Calu3 (cell line): Measurements from ENCODE around the gene RAD50. TPM values are rescaled to one million over a fixed set of nuclear protein-coding genes. Genes with fewer than 3 reads are reported as not detected.

Experiments used
- BruUV-seq: library from RNA; stranded (reverse); fragments of 400-500 nt; replicated peaks from 2 replicates; lab custom pipeline; 2021; lab: Mats Ljungman, UMichigan
- CTCF ChIA-PET: fragments of 300-600 bp; sonication (Branson Sonifier 250); formaldehyde crosslinking; loops from one replicate; lab custom pipeline; 2022; ENCODE audit warnings: antibody characterized with exemption; lab: Charles Lee
- DNase-seq: peaks from one replicate; pipeline ENCODE4 v3.0.0; 2022
- H3K27ac Mint-ChIP-seq: one replicate; pipeline ENCODE4 v1.8.0; 2022; ENCODE audit warnings: mixed read lengths; ENCODE audit not compliant: unreplicated experiment
- H3K27me3 Mint-ChIP-seq: one replicate; pipeline ENCODE4 v1.8.0; 2022; ENCODE audit warnings: mixed read lengths; ENCODE audit not compliant: unreplicated experiment
- H3K36me3 Mint-ChIP-seq: one replicate; pipeline ENCODE4 v1.8.0; 2022; ENCODE audit warnings: mild to moderate bottlenecking, moderate library complexity, mixed read lengths; ENCODE audit not compliant: insufficient read depth, unreplicated experiment
- H3K4me1 Mint-ChIP-seq: one replicate; pipeline ENCODE4 v1.8.0; 2022; ENCODE audit warnings: mild to moderate bottlenecking, low read depth, mixed read lengths; ENCODE audit not compliant: unreplicated experiment
- H3K4me3 Mint-ChIP-seq: one replicate; pipeline ENCODE4 v1.8.0; 2022; ENCODE audit warnings: mild to moderate bottlenecking, low read depth, moderate library complexity, mixed read lengths; ENCODE audit not compliant: unreplicated experiment
- H3K9me3 Mint-ChIP-seq: one replicate; pipeline ENCODE4 v1.8.0; 2022; ENCODE audit warnings: low read depth, mixed read lengths; ENCODE audit not compliant: unreplicated experiment
- CTCF ChIP-seq: fragments of 200-600 bp; IDR thresholded peaks from one replicate; pipeline ENCODE4 v1.8.0; 2022; ENCODE audit warnings: antibody characterized with exemption; ENCODE audit not compliant: unreplicated experiment
- intact Hi-C: fragments of 100-400 bp; cut with micrococcal nuclease; formaldehyde crosslinking; loops from one replicate; pipeline ENCODE4 v1.10.0; 2022; ENCODE audit not compliant: unreplicated experiment
- total RNA-seq: library from RNA; stranded (reverse); gene quantifications from 2 replicates; pipeline ENCODE4 v1.2.3, GENCODE V29; 2022

Gene RAD50
- total RNA-seq, 1 experiment from 2014 or later = 35.9 TPM

GRCh38 chr5:132608107-132608506 lies 51.3 kb downstream of the RAD50 start:
- TF ChIP-seq CTCF = no peak
- Mint-ChIP-seq H3K4me3 (no peak overlapping the region), H3K27me3 (no peaks in the 10 kb centered on the region), H3K9me3 (no peaks in the 10 kb centered on the region), H3K4me1 (no peaks in the 10 kb centered on the region), H3K27ac (no peak overlapping the region), H3K36me3 (peaks cover 28% of the 10 kb centered on the region)
- CTCF ChIA-PET = no interaction called here
- DNase-seq = no peak
- intact Hi-C loops = no loop called here
- BruUV-seq = no TSS peak

- BruUV-seq = no TSS peak
Observed at GRCh38 chr5:132611965-132612364, 55.2 kb downstream of the RAD50 start.

GRCh38 chr5:132612846-132613245 lies 56.1 kb downstream of the RAD50 start:
- H3K27me3 Mint-ChIP-seq = no peaks in the 10 kb centered on the region
- CTCF ChIA-PET = interaction anchor here (0.7 kb wide), 1 partner anchor 10 kb away, joined by 3 read pairs; no protein-coding TSS in a partner anchor
- no peak overlapping the region for H3K27ac Mint-ChIP-seq
- DNase-seq = no peak
- no peak for TF ChIP-seq CTCF
- H3K4me1 Mint-ChIP-seq = no peaks in the 10 kb centered on the region
- intact Hi-C loops = no loop called here
- BruUV-seq = no TSS peak
- no peak overlapping the region for H3K4me3 Mint-ChIP-seq
- peaks cover 16% of the 10 kb centered on the region for H3K36me3 Mint-ChIP-seq
- no peaks in the 10 kb centered on the region for H3K9me3 Mint-ChIP-seq

More at GRCh38 chr5:132611965-132612364, 55.2 kb downstream of the RAD50 start:
- CTCF ChIA-PET = no interaction called here
- no peaks in the 10 kb centered on the region for H3K9me3 Mint-ChIP-seq
- peaks cover 16% of the 10 kb centered on the region for H3K36me3 Mint-ChIP-seq
- no peak for DNase-seq
- intact Hi-C loops = no loop called here
- no peak for TF ChIP-seq CTCF
- H3K4me3 Mint-ChIP-seq = no peak overlapping the region
- H3K27me3 Mint-ChIP-seq = no peaks in the 10 kb centered on the region
- H3K27ac Mint-ChIP-seq = no peak overlapping the region
- H3K4me1 Mint-ChIP-seq = no peaks in the 10 kb centered on the region

- CTCF ChIA-PET = no interaction called here
- no peak overlapping the region for H3K4me3 Mint-ChIP-seq
- no peak for TF ChIP-seq CTCF
- H3K27me3 Mint-ChIP-seq = no peaks in the 10 kb centered on the region
- H3K4me1 Mint-ChIP-seq = peaks cover 26% of the 10 kb centered on the region
- DNase-seq = no peak
- H3K36me3 Mint-ChIP-seq = no peaks in the 10 kb centered on the region
- no peaks in the 10 kb centered on the region for H3K9me3 Mint-ChIP-seq
- intact Hi-C loops = no loop called here
- BruUV-seq = no TSS peak
- no peak overlapping the region for H3K27ac Mint-ChIP-seq
Observed at GRCh38 chr5:132621699-132622098, 64.9 kb downstream of the RAD50 start.
